SK-N-SH treated with all-trans-retinoic acid at 6 μM for 48 hours (cell line): ENCODE data around the gene CAMK2B.

Source experiments
- ARNTL ChIP-seq: fragments of 450-650 bp; formaldehyde crosslinking; IDR thresholded peaks from 2 replicates; pipeline ENCODE4 v1.5.0; 2020; ENCODE audit warnings: low read depth, mild to moderate bottlenecking, moderate library complexity, borderline replicate concordance
- ISL1 ChIP-seq: fragments of 250-450 bp; sonication (Bioruptor Pico); IDR thresholded peaks from 2 replicates; pipeline ENCODE4 v2.1.2; 2022; ENCODE audit warnings: mild to moderate bottlenecking, moderate library complexity
- OSR1 ChIP-seq: fragments of 250-450 bp; sonication (Bioruptor Pico); IDR thresholded peaks from 2 replicates; pipeline ENCODE4 v1.8.0; 2022; ENCODE audit warnings: moderate library complexity, mild to moderate bottlenecking, inconsistent platforms
- PPARA ChIP-seq: fragments of 250-450 bp; sonication (Bioruptor Pico); IDR thresholded peaks from 2 replicates; pipeline ENCODE4 v1.5.0; 2020; ENCODE audit warnings: mild to moderate bottlenecking, borderline replicate concordance
- RARB ChIP-seq: fragments of 250-450 bp; sonication (Bioruptor Pico); IDR thresholded peaks from 2 replicates; pipeline ENCODE4 v1.8.0; 2021; ENCODE audit warnings: mild to moderate bottlenecking, moderate library complexity
- SNAI2 ChIP-seq: fragments of 250-450 bp; sonication (Bioruptor Pico); IDR thresholded peaks from 2 replicates; pipeline ENCODE4 v1.5.0; 2020; ENCODE audit warnings: mild to moderate bottlenecking, moderate library complexity
- TCF4 ChIP-seq: fragments of 250-450 bp; sonication (Bioruptor Pico); IDR thresholded peaks from 2 replicates; pipeline ENCODE4 v1.8.0; 2021; ENCODE audit warnings: mild to moderate bottlenecking, moderate library complexity, borderline replicate concordance
- TOX ChIP-seq: fragments of 250-450 bp; sonication (Bioruptor Pico); IDR thresholded peaks from 2 replicates; pipeline ENCODE4 v1.8.0; 2021; ENCODE audit warnings: mild to moderate bottlenecking, moderate library complexity, borderline replicate concordance
- ZFP3 ChIP-seq: fragments of 250-450 bp; sonication (Bioruptor Pico); IDR thresholded peaks from 2 replicates; pipeline ENCODE4 v1.5.0; 2020; ENCODE audit warnings: mild to moderate bottlenecking, moderate library complexity
- ZFP30 ChIP-seq: fragments of 450-650 bp; formaldehyde crosslinking; IDR thresholded peaks from 2 replicates; pipeline ENCODE4 v1.5.0; 2022; ENCODE audit warnings: mild to moderate bottlenecking, moderate library complexity
- ZNF8 ChIP-seq: fragments of 450-650 bp; formaldehyde crosslinking; IDR thresholded peaks from 2 replicates; pipeline ENCODE4 v1.5.0; 2020; ENCODE audit warnings: mild to moderate bottlenecking, moderate library complexity
- TF ChIP-seq, protein P1 (sequence below): fragments of 250-450 bp; sonication (Bioruptor Pico); IDR thresholded peaks from 2 replicates; pipeline ENCODE4 v1.8.0; 2020; ENCODE audit warnings: mild to moderate bottlenecking, moderate library complexity, borderline replicate concordance

DNA sequence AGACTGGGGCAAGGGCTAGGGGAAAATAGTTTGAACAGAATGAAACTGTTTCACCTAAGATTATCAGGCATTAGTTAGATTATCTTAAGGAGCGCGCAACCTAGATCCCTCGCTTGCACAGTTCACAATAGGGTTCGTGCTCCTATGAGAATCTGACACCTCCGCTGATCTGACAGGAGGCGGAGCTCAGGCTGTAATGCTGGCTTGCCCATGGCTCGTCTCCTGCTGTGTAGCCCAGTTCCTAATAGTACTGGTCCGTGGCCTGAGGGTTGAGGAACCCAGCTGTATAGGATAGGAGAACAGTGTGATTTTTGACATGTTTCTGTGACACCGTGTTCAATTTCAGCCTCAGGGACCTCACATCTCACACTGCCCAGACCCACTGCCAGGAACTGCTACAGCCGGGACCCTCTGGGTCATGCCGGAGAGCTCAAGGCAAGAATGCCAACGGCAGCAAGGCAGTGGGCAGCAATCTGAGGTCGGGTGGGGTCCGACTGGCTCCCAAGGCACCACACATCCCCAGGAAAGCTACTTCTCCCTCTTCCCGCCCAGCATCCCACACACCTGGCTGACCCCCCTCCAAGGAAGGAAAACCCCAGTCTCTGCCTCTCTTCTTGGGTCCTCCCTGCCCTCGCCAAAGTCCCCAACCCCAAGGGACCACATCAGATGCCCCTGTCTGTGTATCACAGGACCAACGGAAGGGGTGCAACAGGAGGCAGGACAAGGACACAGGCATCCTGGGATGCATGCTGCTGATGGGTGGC, 31.7 kb downstream of the CAMK2B start:
- no peak for TF ChIP-seq TCF4 (CRISPR knock-in tag)
- TF ChIP-seq ZFP30: no peak
- no peak for TF ChIP-seq SNAI2 (CRISPR knock-in tag)
- no peak for TF ChIP-seq ZFP3
- no peak for TF ChIP-seq ZNF8
- TF ChIP-seq ISL1 (CRISPR knock-in tag): no peak
- TF ChIP-seq ARNTL (CRISPR knock-in tag): no peak
- TF ChIP-seq TOX (CRISPR knock-in tag): no peak
- TF ChIP-seq OSR1 (CRISPR knock-in tag): no peak
- TF ChIP-seq RARB: no peak
- TF ChIP-seq, protein P1, sequence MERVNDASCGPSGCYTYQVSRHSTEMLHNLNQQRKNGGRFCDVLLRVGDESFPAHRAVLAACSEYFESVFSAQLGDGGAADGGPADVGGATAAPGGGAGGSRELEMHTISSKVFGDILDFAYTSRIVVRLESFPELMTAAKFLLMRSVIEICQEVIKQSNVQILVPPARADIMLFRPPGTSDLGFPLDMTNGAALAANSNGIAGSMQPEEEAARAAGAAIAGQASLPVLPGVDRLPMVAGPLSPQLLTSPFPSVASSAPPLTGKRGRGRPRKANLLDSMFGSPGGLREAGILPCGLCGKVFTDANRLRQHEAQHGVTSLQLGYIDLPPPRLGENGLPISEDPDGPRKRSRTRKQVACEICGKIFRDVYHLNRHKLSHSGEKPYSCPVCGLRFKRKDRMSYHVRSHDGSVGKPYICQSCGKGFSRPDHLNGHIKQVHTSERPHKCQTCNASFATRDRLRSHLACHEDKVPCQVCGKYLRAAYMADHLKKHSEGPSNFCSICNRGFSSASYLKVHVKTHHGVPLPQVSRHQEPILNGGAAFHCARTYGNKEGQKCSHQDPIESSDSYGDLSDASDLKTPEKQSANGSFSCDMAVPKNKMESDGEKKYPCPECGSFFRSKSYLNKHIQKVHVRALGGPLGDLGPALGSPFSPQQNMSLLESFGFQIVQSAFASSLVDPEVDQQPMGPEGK (CRISPR knock-in tag): no peak
- TF ChIP-seq PPARA (CRISPR knock-in tag): no peak
